ENCODE results near the gene PSMF1. TPM values are rescaled to one million over a fixed set of nuclear protein-coding genes. Genes with fewer than 3 reads are reported as not detected.

Gene PSMF1
- total and polyA plus RNA-seq, 2 of the 13 experiments (the other 11 are each of a cell fraction or from before 2014, with no cell fraction given): 82.5 to 86.0 TPM

DNA sequence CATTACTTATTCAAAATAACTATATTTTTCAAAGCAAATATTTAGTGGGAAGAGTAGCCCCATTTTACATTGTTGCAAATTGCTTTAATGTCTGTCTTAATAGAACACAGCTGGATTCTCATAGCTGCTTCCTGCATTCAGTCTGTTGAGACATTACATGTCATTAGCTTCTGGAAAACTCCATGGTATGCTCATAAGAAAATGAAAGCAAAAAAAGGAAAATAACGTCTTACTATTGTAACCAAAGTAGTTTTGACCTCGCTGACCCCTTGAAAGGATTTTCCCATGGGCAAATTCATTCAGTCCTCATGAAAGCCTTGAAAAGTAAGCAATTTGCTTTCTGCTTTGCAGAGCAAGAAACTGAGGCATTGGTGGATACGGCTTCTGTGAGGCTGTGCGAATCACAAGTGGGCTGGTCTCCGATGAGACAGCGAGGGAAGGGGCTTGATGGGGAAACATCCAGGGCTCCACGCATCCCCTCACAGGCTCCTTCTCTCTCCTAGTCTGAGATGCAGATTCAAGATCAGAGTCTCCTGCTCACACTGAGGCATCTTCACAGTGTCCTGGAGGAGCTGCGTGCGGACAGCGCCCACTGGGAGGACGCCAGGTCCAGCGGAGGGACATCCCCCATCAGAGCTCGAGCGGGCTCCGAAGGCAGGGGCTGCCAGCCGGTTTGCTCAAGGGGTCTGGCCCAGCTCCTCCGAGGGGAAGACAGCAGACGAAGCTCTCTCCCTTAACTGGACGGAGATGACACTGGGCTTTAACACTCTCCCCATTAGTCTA is 88.2 kb downstream of the PSMF1 start:
- 46% methylated on average over 19 of the region's 19 CpGs for WGBS (ENCODE audit: low lambda C conversion rate)
- peaks cover 1 to 36% of the 10 kb centered on the region in 2 experiments; a peak in 3 of 5 replicates for H3K27me3 ChIP-seq (ENCODE audit: control insufficient read depth in 1 of 2, insufficient read depth in 2 of 2, low read length in 2 of 2)
- FAIRE-seq (no peak), DNase-seq (ENCODE audit: low spot score) (no peak), ATAC-seq (no peak)
- H3K4me1 ChIP-seq (ENCODE audit: insufficient read depth, low read length): no peaks in the 10 kb centered on the region
- no peak overlapping the region for H3K4me2 ChIP-seq (ENCODE audit: low read depth, low read length)
- intact Hi-C loops (cut with micrococcal nuclease; ENCODE audit: unreplicated experiment): no loop called here
- POLR2A ChIA-PET: no interaction called here
- no peak overlapping the region for H3K4me3 ChIP-seq (replicated peaks in 1 of 3; ENCODE audit: insufficient read depth in 1 of 3, low read depth in 2 of 3, low read length in 3 of 3)
- CTCF ChIA-PET (ENCODE audit: low intra/inter-chr PET ratio, low total read pairs): no interaction called here
- H3K79me2 ChIP-seq (ENCODE audit: insufficient read depth, low read length): no peaks in the 10 kb centered on the region
- H4K20me1 ChIP-seq (ENCODE audit: insufficient read depth, low read length): no peaks in the 10 kb centered on the region
- no peaks in the 10 kb centered on the region for H3K9me3 ChIP-seq (ENCODE audit: low read length)
- no peaks in the 10 kb centered on the region for H3K36me3 ChIP-seq (replicated peaks in 1 of 2; ENCODE audit: control insufficient read depth in 1 of 2, insufficient read depth in 2 of 2, low read length in 2 of 2)
- H3K27ac ChIP-seq (ENCODE audit: extremely low read length, insufficient read depth, low read length): no peak overlapping the region
- TF ChIP-seq, protein P1, sequence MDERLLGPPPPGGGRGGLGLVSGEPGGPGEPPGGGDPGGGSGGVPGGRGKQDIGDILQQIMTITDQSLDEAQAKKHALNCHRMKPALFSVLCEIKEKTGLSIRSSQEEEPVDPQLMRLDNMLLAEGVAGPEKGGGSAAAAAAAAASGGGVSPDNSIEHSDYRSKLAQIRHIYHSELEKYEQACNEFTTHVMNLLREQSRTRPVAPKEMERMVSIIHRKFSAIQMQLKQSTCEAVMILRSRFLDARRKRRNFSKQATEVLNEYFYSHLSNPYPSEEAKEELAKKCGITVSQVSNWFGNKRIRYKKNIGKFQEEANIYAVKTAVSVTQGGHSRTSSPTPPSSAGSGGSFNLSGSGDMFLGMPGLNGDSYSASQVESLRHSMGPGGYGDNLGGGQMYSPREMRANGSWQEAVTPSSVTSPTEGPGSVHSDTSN (CRISPR knock-in tag; IDR thresholded peaks at IDR 0.05): no peak
- in situ Hi-C loops (cut with HindIII; ENCODE audit: extremely low pct_ligation_motif_present, low pct_unique_long_range_greater_than_20kb): no loop called here
- BruUV-seq (replicated peaks): no TSS peak
- H2AFZ ChIP-seq (ENCODE audit: low read length): no peak overlapping the region
- H3K9ac ChIP-seq (ENCODE audit: insufficient read depth, low read depth, low read length): no peak overlapping the region

DNA sequence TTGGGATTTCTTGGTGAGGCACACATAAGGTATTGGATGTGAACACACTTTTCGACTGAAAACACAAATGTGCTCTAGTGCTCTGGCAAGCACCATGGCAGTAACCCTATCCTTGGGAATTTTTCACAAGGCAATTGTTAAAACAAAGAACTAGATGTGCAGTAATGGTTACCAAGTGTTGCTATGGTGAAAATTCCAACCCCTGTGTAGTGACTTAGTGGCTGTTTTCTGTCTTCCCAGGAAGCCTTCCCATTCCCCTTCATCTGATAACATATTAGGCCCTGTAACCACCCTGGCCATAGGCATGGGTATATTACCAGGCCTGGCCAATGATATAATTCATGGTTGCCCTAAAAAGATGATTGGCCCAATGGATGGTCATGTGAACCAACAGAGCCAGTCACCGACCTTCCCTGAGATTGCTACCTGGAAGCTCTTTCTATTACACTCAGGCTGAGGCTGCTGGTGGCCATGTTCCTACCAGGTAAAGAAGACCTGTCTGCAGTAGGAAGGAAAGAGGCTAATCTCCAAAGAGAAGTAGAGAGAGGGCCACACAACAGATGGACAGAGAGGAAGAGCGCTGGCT is 89.0 kb downstream of the PSMF1 start:
- Histone ChIP-seq H3K79me2 (ENCODE audit: insufficient read depth, low read length) (no peaks in the 10 kb centered on the region), H3K4me1 (ENCODE audit: insufficient read depth, low read length) (0 out of 2 replicates have a peak, but pooled peaks cover under 1% of the 10 kb centered on the region), H2AFZ (ENCODE audit: low read length) (no peak overlapping the region), H3K36me3 (replicated peaks in 1 of 2; ENCODE audit: control insufficient read depth in 1 of 2, insufficient read depth in 2 of 2, low read length in 2 of 2) (no peaks in the 10 kb centered on the region), H3K27me3 (ENCODE audit: control insufficient read depth in 1 of 2, insufficient read depth in 2 of 2, low read length in 2 of 2) (peaks cover 1 to 39% of the 10 kb centered on the region in 2 experiments; a peak in 3 of 5 replicates), H3K9ac (ENCODE audit: insufficient read depth, low read depth, low read length) (no peak overlapping the region), H3K27ac (ENCODE audit: extremely low read length, insufficient read depth, low read length) (no peak overlapping the region), H4K20me1 (ENCODE audit: insufficient read depth, low read length) (no peaks in the 10 kb centered on the region), H3K4me3 (replicated peaks in 1 of 3; ENCODE audit: insufficient read depth in 1 of 3, low read depth in 2 of 3, low read length in 3 of 3) (no peak overlapping the region), H3K4me2 (ENCODE audit: low read depth, low read length) (no peak overlapping the region), H3K9me3 (ENCODE audit: low read length) (no peaks in the 10 kb centered on the region)
- 31% methylated on average over 3 of the region's 3 CpGs for WGBS (ENCODE audit: low lambda C conversion rate)
- TF ChIP-seq, protein P2, sequence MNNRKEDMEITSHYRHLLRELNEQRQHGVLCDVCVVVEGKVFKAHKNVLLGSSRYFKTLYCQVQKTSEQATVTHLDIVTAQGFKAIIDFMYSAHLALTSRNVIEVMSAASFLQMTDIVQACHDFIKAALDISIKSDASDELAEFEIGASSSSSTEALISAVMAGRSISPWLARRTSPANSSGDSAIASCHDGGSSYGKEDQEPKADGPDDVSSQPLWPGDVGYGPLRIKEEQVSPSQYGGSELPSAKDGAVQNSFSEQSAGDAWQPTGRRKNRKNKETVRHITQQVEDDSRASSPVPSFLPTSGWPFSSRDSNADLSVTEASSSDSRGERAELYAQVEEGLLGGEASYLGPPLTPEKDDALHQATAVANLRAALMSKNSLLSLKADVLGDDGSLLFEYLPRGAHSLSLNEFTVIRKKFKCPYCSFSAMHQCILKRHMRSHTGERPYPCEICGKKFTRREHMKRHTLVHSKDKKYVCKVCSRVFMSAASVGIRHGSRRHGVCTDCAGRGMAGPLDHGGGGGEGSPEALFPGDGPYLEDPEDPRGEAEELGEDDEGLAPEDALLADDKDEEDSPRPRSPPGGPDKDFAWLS (CRISPR knock-in tag; IDR thresholded peaks at IDR 0.05; ENCODE audit: borderline replicate concordance): no peak
- TF ChIP-seq ZC3H4 (CRISPR knock-in tag; IDR thresholded peaks at IDR 0.05; ENCODE audit: borderline replicate concordance): no peak
- no peak for TF ChIP-seq ZNF260 (CRISPR knock-in tag; IDR thresholded peaks at IDR 0.05; ENCODE audit: borderline replicate concordance, low read depth)
- no peak for TF ChIP-seq CREM (IDR thresholded peaks at IDR 0.05)
- TF ChIP-seq CREM (CRISPR knock-in tag; IDR thresholded peaks at IDR 0.05): no peak
- TF ChIP-seq RFX5 (IDR thresholded peaks at IDR 0.05; ENCODE audit: low read depth, low read length): peak; percentile 62; the same call in 1 of the 2 replicates
- TF ChIP-seq, protein P3, sequence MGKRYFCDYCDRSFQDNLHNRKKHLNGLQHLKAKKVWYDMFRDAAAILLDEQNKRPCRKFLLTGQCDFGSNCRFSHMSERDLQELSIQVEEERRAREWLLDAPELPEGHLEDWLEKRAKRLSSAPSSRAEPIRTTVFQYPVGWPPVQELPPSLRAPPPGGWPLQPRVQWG (CRISPR knock-in tag; IDR thresholded peaks at IDR 0.05; ENCODE audit: borderline replicate concordance, low read depth): no peak
- in situ Hi-C loops (cut with HindIII; ENCODE audit: extremely low pct_ligation_motif_present, low pct_unique_long_range_greater_than_20kb) (no loop called here), intact Hi-C loops (cut with micrococcal nuclease; ENCODE audit: unreplicated experiment) (no loop called here)
- ChIA-PET CTCF (ENCODE audit: low intra/inter-chr PET ratio, low total read pairs) (no interaction called here), POLR2A (no interaction called here)
- DNase-seq (ENCODE audit: low spot score) (no peak), ATAC-seq (no peak), FAIRE-seq (no peak)
- BruUV-seq (replicated peaks): no TSS peak
